ENCODE measurements around the gene KIF5B.

GRCh38 chr10:31974434-31975124, 81.6 kb downstream of the KIF5B start:
- TF ChIP-seq EZH2 (IDR thresholded peaks at IDR 0.05; ENCODE audit: borderline replicate concordance, low read depth, low read length, severe bottlenecking) (no peak), CTCF (IDR thresholded peaks at IDR 0.05; ENCODE audit: extremely low read depth in 1 of 2, insufficient read depth in 1 of 2, low read depth in 1 of 2, low read length in 2 of 2) (no peak), POLR2A (IDR thresholded peaks at IDR 0.05; ENCODE audit: low read depth, low read length) (no peak)
